GM19240 (cell line): ENCODE data around the gene NSMCE1.
"Not testable (repeated sequence)": the region's sequence is repeated elsewhere in the genome, so short reads cannot be mapped to it uniquely, and the experiment has no call there.

ENCODE experiments used
- DNase-seq: peaks from one replicate; pipeline ENCODE4 v3.0.0; 2011; ENCODE audit warnings: low spot score; ENCODE audit not compliant: insufficient read length

NSMCE1 gene

GRCh38 chr16:27272697-27273096, 4.1 kb upstream of the NSMCE1 start:
- DNase-seq = not testable (repeated sequence)

DNA sequence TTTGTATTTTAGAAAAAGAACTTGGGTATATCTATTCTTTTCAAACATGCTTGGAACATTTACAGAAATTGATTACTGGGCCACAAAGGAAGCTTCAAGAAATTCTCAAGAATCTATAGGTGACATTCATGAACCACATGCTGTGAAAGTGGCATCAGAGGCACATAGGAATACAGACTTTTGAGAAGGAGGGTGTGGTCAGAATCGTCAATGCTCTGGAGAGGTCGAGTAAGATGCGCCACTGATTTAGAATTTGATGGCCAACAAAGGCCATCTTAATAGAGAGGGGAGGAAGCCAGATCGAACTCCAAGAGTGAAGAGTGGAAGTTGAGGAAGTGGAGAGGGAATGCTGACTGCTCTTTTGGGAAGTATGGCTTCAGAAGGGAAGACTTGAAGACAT, 3.5 kb upstream of the NSMCE1 start:
- no peak for DNase-seq

GRCh38 chr16:27270349-27270748, 1.8 kb upstream of the NSMCE1 start:
- no peak for DNase-seq

GRCh38 chr16:27269300-27270150, 953 bp upstream of the NSMCE1 start:
- DNase-seq = no peak

DNA sequence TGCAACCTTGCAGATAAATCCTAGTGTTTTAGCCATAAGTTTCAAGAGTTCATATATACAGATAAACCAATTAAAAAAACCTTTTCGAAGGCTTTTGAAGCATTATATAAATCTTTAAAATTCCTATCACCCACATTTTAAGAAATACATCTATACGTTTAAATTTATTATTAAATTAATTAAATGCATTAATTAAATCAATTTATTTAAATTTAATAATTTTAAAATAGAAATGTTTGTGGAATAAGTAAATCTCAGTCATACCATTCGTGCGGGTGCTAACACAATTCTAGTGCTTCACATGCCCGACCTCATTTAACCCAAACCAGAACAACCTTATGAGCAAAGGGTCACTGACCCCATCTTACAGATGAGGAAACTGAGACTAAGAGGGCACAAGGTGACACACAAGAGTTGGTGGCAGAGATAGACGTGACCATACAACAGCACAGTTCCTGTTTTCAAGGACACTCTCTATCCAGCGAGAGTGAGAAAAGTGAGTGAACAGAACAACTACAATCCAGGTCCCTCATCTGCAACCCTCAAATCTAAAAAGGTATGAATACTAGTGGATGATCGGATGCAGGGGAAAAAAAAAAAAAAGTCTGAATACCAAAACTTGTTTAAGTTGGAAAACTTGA, 1.4 kb downstream of the NSMCE1 start:
- no peak for DNase-seq

DNA sequence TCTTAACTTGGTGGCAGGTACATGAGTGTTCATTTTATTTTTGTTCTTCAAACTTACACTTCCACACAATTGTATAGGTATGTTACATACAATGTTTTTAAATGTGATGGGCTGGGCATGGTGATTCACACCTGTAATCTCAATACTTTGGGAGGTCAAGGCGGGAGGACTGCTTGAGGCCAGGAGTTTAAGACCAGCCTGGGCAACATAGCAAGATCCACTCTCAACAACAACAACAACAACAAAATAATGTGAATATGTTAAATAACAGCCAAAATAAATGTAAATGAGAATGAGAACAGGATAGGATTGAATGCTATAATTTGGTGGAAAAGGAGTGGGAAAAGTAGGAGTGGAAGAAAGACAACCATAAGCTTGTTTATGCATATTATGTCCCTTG, 2.6 kb downstream of the NSMCE1 start:
- no peak for DNase-seq

- no peak for DNase-seq
Observed at GRCh38 chr16:27264151-27264550, 4.4 kb downstream of the NSMCE1 start.

DNA sequence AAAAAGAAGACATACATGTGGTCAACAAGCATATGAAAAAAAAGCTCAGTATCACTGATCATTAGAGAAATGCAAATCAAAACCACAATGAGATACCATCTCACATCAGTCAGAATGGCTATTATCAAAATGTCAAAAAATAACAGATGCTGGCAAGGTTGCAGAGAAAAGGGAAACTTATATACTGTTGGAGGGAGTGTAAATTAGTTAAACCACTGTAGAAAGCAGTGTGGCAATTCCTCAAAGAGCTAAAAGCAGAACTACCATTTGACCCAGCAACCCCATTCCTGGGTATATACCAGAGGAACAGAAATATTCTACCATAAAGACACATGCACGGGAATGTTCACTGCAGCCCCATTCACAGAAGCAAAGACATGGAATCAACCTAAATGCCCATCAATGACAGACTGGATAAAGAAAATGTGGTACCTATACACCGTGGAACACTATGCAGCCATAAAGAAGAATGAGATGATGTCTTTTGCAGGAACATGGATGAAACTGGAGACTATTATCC, 5.6 kb downstream of the NSMCE1 start:
- not testable (repeated sequence) for DNase-seq

GRCh38 chr16:27259710-27260109, 8.9 kb downstream of the NSMCE1 start:
- DNase-seq = no peak

DNA sequence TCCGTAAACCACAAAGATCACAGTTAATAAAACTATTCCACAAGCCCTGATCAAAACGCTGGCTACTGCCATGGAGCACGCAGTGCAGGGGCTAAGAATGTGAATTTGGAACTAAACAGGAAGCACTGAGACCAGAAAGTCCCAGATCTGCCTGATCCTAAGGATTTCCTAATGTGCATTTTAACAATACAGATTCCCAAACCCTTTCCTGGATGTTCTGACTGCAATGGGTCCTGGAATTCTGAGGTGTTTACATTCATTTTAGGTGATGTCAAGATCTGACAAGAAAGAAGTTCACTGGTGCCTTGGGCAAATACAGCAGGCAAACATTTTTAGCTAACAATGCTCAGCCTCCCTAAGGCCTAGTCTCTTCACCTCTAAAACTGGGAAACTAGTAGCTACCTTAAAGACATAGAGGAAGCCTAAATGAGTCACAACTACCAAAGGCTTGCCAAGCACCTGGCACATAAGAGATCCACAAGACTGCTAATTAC, 10.3 kb downstream of the NSMCE1 start:
- DNase-seq = no peak

- DNase-seq = no peak
Observed at GRCh38 chr16:27257271-27257670, 11.3 kb downstream of the NSMCE1 start.

DNA sequence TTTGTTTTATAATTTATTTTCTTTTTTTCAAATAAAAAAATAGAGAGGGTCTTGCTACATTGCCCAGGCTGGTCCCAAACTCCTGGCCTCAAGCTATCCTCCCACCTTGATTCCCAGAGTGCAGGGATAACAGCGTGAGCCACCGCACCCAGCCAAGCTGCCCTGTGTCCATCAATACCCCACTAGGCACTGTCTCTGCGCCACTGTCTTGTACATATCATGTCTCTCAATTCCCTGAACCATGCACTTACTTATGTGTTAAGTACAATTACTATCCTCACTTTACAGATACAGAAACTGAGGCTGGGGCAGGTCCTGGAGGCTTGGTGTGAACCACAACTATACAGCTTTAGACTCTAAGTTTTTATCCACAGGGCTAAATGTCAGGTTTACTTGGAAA, 11.7 kb downstream of the NSMCE1 start:
- no peak for DNase-seq

GRCh38 chr16:27254262-27254811, 14.2 kb downstream of the NSMCE1 start:
- DNase-seq = no peak

DNA sequence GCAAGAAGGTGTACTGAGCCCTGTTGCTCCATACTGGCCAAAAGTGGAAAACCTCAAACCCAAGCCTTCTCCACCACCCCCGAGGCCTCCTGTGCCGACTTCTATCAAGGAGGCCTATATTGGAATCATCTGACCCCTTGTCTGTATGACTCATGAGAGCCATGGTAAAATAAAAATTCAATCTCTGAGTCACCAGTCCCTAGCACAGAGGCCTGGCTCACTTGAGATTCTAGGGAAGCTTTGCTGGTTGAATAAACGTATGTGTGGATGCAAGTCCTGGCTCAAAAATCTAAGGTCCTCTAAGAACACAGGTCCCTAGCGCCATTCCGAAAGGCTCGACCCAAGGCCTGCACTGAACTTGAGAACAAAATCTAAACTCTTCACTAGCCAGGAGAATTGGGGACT, 15.0 kb downstream of the NSMCE1 start:
- no peak for DNase-seq

DNA sequence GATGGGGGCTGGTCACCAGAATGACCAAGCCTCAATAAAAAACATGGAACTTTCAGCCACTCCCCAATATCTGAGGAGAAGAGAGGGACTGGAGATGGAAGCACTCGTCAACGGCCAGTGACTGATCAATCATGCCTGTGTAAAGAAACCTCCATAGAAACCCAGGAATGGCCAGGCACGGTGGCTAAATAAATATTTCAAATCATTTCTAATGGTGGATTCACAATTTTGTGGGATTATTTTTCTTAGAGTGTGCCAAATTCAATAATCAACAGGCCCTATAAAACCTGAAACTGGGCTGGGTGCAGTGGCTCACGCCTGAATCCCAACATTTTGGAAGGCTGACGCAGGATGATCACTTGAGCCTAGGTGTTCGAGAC, 16.4 kb downstream of the NSMCE1 start:
- DNase-seq = no peak

DNA sequence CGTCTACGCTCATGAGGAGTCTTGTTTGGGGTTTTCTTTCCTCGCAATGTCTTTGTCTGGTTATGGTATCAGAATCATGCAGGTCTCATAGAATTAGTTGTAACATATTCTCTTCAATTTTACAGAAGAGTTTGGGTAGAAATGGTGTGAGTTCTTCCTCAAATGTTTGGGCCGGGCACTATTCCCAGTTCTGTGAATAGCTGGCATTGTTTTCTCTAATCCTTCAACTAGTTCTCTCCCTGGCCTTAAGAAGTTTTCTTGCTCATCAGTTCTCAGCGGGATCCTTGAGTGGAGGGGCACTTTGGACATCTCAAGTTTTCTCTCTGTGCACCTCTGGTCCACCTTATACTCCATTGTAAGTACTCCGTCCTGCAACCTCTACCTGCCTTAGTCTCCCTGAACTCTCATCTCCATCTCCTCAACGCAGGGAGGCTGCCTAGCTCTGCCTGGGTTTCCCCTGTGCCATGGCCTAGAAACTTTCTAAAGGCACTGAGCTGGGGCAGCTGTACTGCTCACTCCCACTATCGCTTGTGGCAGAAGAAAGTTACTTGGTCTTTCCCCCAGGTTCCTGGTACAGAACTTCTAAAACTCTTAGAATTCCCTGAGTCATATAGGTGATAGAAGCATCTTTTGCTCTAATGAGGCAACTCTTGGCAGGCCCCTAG, 16.9 kb downstream of the NSMCE1 start:
- DNase-seq = no peak

GRCh38 chr16:27248886-27249285, 19.7 kb downstream of the NSMCE1 start:
- DNase-seq = not testable (repeated sequence)

- no peak for DNase-seq
Observed at GRCh38 chr16:27248036-27248435, 20.5 kb downstream of the NSMCE1 start.

DNA sequence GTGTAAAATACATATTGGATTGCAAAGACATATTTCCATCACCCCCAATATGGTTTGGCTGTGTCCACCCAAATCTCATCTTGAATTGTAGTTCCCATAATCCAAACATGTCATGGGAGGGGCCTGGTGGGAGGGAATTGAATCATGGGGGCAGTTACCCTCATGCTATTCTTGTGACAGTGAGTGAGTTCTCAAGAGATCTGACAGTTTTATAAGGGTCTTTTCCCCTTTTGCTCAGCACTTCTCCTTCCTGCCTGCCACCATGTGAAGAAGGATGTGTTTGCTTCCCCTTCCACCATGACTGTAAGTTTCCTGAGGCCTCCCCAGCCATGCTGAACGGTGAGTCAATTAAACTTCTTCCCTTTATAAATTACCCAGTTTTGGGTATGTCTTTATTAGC, 21.5 kb downstream of the NSMCE1 start:
- DNase-seq = not testable (repeated sequence)

DNA sequence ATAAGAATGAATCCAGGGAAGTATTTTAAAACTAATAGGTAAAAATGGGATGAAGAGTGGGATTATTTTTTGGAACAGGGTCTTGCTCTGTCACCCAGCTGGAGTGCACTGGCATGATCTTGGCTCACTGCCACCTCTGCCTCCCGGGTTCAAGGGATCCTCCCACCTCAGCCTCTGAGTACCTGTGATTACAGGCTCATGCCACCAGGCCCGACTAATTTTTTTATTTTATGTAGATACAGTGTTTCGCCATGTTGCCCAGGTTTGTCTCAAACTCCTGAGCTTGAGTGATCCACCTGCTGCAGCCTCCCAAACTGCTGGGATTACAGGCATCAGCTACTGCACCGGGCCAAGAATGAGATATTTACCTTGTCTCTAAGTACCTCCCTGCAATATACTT, 22.1 kb downstream of the NSMCE1 start:
- DNase-seq = no peak

DNA sequence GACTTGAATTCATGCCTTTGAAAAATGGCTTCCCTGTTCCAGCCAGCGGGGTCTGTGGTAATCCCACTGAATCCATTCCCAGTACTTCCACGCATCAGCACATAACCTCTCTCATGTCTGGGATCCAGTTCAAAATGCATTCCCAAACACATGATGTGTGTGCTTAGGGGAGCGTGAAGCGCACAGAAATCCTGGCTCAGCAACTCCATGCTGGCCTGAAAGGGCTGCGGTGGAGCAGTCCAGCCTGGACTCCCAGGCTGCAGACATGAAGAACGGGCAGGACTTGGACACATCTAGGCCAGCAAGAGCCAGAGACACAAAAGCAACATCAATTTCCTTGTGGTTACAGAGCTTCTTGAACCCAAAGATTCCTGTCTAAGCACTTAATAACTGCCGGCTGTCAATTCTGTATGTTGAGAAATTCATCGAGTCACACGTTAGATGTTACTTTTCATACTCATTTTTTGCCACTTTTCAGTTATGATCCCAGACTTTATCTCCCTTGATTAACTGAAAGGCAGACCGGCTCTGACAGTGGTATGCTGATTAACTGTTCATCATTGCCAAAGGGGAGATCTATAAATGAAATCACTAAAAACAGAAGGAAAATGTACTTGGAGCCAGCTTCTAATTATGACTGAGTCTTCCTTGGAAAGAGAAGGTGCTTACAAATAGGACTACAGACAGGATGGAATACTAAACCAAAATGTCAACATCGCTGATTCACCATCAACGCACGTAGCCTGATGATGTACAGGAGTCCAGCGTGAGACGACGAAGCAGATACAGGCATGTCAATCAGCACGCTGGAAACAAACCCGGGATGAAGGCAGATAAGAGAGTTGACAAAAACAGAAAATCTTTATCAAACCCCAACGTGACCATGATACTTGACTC, 23.0 kb downstream of the NSMCE1 start:
- no peak for DNase-seq
